BLaER1 (cell line): ENCODE data around the gene NEU2.

Experiments
- H3K27ac ChIP-seq: shearing (Covaris generic); formaldehyde crosslinking; 2 replicates; pipeline ENCODE4 v1.8.1; 2022
- H3K27me3 ChIP-seq: shearing (Covaris generic); formaldehyde crosslinking; 2 replicates; pipeline ENCODE4 v1.8.1; 2022
- H3K36me3 ChIP-seq: shearing (Covaris generic); formaldehyde crosslinking; 2 replicates; pipeline ENCODE4 v1.8.1; 2022
- H3K4me1 ChIP-seq: shearing (Covaris generic); formaldehyde crosslinking; 2 replicates; pipeline ENCODE4 v1.8.1; 2022
- H3K4me2 ChIP-seq: shearing (Covaris generic); formaldehyde crosslinking; 2 replicates; pipeline ENCODE4 v1.8.1; 2022
- H3K4me3 ChIP-seq: shearing (Covaris generic); formaldehyde crosslinking; 2 replicates; pipeline ENCODE4 v1.8.1; 2022
- H3K9ac ChIP-seq: shearing (Covaris generic); formaldehyde crosslinking; 2 replicates; pipeline ENCODE4 v1.8.1; 2022
- H3K9me3 ChIP-seq: shearing (Covaris generic); formaldehyde crosslinking; 2 replicates; pipeline ENCODE4 v1.8.1; 2022
- H4K20me1 ChIP-seq: shearing (Covaris generic); formaldehyde crosslinking; 2 replicates; pipeline ENCODE4 v1.8.1; 2022
- Cebpa-rat ChIP-seq: shearing (Covaris generic); IDR thresholded peaks from 2 replicates; pipeline ENCODE4 v1.8.1; 2022

NEU2 gene

DNA sequence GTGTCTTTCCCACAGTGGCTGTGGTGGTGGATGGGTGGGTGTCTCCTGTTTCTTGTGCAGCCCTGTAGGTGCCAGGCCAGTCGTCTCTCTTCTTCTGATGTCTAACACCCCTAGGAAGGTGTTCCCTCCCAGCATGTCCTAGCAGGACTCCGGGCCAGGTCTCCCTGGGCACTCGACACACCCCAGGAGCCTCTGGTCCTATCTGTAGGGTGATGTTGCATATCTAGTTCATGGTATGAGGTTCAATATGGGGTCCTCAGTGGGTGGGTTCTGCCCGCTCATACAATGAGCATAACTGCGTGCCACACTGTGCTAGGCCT is 33.8 kb upstream of the NEU2 start:
- no peak overlapping the region for H3K27ac ChIP-seq
- no peak overlapping the region for H3K4me2 ChIP-seq
- H4K20me1 ChIP-seq, result no peaks in the 10 kb centered on the region

GRCh38 chr2:232999354-232999753 is 33.1 kb upstream of the NEU2 start:
- Histone ChIP-seq H3K9ac (no peak overlapping the region), H3K36me3 (no peaks in the 10 kb centered on the region)
- no peak for TF ChIP-seq Cebpa-rat

More for the DNA sequence above, 33.8 kb upstream of the NEU2 start:
- H3K27me3 ChIP-seq, result no peaks in the 10 kb centered on the region
- no peak overlapping the region for H3K9ac ChIP-seq
- no peaks in the 10 kb centered on the region; the same call in 1 of the 2 replicates for H3K9me3 ChIP-seq
- peaks cover 8% of the 10 kb centered on the region for H3K4me1 ChIP-seq
- no peak for TF ChIP-seq Cebpa-rat
- H3K36me3 ChIP-seq, result no peaks in the 10 kb centered on the region
- no peak overlapping the region for H3K4me3 ChIP-seq

DNA sequence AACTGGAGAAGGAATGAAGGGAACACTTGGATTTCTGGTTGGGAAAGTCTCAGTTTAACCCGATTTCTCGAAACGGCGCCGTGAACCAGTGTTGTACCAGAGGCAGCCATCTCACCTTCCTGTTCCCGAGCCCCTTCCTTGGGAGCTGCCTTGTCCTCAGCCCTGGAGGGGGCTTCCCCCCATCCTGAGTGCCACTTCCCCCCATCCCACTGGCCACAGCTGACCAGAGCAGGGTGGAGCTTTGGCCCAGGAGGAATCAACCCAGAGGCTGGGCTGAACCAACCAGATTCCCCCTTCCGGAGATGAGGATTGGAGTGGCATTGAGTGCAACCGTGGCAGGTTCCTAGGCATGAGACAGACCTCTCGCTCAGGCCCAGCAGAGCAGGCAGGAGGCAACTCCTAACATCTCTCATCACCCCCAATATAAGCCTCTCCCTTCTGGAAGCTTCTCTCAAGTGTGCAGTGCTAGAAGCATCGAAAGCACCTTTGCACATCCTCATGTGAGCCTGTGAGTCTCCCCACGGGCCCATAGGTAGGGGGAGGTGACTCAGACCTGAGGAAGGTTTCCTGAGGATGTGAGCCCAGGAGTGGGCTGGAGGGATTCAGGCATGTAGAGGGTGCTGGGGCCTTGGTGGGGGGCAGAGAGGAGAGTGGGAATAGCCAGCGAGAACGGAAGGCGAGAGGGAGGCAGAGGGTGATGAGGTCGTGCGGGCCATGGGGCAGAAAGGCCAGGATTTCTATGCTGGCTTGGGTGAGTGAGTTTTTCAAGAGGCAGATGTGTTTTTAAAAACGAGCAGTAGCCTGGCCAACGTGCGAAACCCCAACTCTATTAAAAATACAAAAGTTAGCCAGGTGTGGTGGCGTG is 31.4 kb upstream of the NEU2 start:
- H3K27ac ChIP-seq, result no peak overlapping the region

More at GRCh38 chr2:232999354-232999753, 33.1 kb upstream of the NEU2 start:
- Histone ChIP-seq H3K9me3 (no peaks in the 10 kb centered on the region; the same call in 1 of the 2 replicates), H4K20me1 (no peaks in the 10 kb centered on the region), H3K4me2 (no peak overlapping the region), H3K4me1 (peaks cover 8% of the 10 kb centered on the region), H3K27ac (no peak overlapping the region), H3K27me3 (no peaks in the 10 kb centered on the region), H3K4me3 (no peak overlapping the region)

DNA sequence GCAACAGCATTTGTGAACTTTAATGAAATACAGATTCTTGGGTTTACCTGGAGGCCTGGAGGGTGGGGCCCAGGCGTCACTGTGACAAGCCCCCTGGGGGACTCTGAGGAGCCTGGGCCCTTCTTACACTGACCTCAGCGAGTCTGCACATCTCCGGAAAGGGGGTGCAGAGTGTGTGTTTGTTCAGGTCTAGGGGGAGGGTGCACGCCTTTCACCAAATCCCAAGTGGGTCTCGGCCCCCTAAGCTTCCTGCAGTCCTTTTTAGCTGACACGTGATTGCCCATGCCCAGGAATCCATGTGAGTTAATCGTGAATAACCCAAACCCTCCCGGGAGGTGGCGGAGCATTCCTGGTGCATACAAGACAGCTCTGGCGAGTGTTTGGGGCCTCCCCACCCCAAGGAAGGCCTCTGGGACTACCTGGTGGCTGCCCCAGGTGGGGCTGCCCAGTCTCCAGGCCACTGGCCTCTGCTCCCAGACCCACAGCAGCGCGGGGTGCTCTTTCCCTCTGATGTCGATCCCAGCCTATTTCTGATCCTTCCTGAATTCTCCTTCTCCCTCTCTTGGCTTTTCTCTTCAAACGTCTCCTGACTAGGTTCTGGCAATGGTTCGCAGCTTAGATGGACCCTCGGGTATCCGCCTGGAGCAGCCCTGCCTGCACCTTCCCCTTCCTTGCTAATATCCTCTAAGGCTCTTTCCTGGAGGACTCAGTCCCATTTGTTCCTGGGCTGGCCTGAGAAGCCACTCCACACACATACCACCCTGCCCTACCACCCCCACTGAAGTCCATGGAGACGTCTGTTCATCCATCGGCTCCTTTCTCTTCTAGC is 29.4 kb upstream of the NEU2 start:
- no peak overlapping the region for H3K4me3 ChIP-seq
- no peak overlapping the region for H3K9ac ChIP-seq
- no peak overlapping the region for H3K4me2 ChIP-seq
- no peaks in the 10 kb centered on the region for H3K27me3 ChIP-seq
- no peaks in the 10 kb centered on the region for H3K36me3 ChIP-seq
- no peak overlapping the region for H3K27ac ChIP-seq
- H3K9me3 ChIP-seq, result no peaks in the 10 kb centered on the region
- no peak for TF ChIP-seq Cebpa-rat
- peaks cover 8% of the 10 kb centered on the region for H3K4me1 ChIP-seq
- no peaks in the 10 kb centered on the region for H4K20me1 ChIP-seq

More for the DNA sequence above, 31.4 kb upstream of the NEU2 start:
- H4K20me1 ChIP-seq, result no peaks in the 10 kb centered on the region
- no peaks in the 10 kb centered on the region for H3K27me3 ChIP-seq
- peaks cover 8% of the 10 kb centered on the region for H3K4me1 ChIP-seq
- no peaks in the 10 kb centered on the region for H3K36me3 ChIP-seq
- no peak overlapping the region for H3K4me3 ChIP-seq
- no peak overlapping the region for H3K4me2 ChIP-seq
- TF ChIP-seq Cebpa-rat, result no peak
- no peaks in the 10 kb centered on the region for H3K9me3 ChIP-seq
- no peak overlapping the region for H3K9ac ChIP-seq

DNA sequence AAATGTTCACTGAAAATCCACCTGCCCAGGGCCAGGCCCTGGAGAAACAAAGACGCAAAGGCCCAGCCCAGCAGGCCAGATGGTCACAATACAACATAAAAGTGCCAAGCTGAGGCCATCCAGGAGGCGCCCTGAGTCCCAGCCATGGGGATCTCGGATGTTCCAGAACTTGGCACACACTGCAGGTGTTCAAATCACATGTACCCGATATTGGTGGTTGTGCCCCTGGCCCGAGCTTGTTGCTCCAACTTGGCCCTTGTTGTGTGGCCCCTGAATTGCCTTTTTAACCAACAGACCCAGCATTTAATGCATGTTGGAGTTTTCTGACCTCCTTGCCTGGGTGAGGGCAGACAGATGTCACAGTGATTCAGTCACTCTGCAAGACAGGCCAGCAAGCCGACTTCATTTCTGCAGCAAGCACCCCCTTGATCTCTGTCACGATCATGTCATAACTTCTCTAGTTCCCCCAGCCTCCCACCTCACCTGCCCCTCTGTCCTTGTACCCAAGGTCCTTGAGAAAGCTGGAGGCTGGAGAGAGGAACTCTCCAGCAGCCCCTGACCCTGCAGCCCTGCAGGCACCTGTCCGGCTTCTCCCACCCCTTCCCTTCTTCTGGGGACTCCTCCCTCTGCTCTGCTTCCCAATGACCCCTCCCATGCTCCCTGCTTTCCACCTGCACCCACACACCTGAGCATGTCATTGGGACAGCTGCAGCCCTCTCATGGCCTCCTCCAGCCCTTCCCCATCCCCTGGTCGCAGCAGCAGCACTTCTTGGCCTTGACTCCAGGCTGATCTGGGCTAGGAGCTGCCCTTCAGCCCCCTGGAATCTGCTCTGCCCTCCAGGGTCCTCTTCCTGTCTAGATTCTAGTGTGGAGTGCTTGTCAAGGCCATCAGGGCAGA is 28.6 kb upstream of the NEU2 start:
- Histone ChIP-seq H3K4me1 (peaks cover 8% of the 10 kb centered on the region), H3K4me3 (no peak overlapping the region), H3K9ac (no peak overlapping the region), H3K36me3 (no peaks in the 10 kb centered on the region), H3K27me3 (no peaks in the 10 kb centered on the region), H3K9me3 (no peaks in the 10 kb centered on the region), H3K27ac (no peak overlapping the region), H3K4me2 (no peak overlapping the region), H4K20me1 (no peaks in the 10 kb centered on the region)
- no peak for TF ChIP-seq Cebpa-rat

DNA sequence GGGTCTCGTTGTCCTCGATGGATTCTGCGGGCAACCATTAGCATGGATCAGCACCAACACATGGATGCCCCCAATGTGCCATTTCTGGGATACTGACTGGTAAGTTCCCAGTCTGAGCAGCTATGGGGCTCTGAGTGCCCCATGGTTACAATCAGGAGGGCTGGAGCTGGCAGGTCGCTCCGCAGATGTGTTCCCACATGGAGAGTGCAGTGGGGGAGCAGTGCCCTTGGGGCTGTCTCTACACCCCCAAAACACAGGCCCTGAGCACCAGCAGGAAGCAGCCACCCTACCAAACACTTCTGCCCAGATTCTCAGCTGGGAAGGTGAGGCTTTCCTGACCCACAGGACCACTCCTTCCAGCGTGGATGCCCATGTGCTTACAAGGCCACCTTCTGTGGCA is 27.4 kb upstream of the NEU2 start:
- no peak for TF ChIP-seq Cebpa-rat
- Histone ChIP-seq H3K27me3 (no peaks in the 10 kb centered on the region), H3K4me2 (no peak overlapping the region), H3K36me3 (no peaks in the 10 kb centered on the region), H3K9me3 (no peaks in the 10 kb centered on the region), H3K27ac (no peak overlapping the region), H3K4me1 (peaks cover 8% of the 10 kb centered on the region), H3K9ac (no peak overlapping the region), H4K20me1 (no peaks in the 10 kb centered on the region), H3K4me3 (no peak overlapping the region)

DNA sequence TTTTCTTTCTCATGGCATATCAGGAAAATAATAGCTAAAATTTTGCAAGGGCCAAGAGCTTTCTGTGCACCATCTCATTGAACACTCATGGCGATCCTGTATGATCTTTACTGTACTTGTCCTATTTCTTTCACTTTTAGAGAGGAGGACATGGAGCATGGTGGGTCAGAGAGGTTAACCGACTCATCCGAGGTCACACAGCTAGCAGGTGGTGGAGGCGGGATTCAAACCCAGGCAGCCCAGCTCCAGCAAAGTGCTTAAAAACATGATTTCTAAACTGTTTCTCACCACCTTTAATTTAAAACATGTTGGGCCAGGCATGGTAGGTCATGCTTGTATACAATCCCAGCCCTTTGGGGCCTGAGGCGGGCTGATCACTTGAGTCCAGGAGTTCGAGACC is 25.8 kb upstream of the NEU2 start:
- H3K36me3 ChIP-seq, result no peaks in the 10 kb centered on the region
- H3K27ac ChIP-seq, result no peak overlapping the region
- H4K20me1 ChIP-seq, result 0 out of 2 replicates have a peak, but pooled peaks cover 3% of the 10 kb centered on the region
- H3K4me3 ChIP-seq, result no peak overlapping the region
- peaks cover 22% of the 10 kb centered on the region for H3K4me1 ChIP-seq
- H3K9ac ChIP-seq, result no peak overlapping the region
- no peaks in the 10 kb centered on the region for H3K27me3 ChIP-seq
- TF ChIP-seq Cebpa-rat, result no peak
- no peak overlapping the region for H3K4me2 ChIP-seq
- no peaks in the 10 kb centered on the region for H3K9me3 ChIP-seq

- Histone ChIP-seq H3K27ac (no peak overlapping the region), H3K4me1 (peaks cover 28% of the 10 kb centered on the region), H3K36me3 (no peaks in the 10 kb centered on the region), H4K20me1 (0 out of 2 replicates have a peak, but pooled peaks cover 5% of the 10 kb centered on the region), H3K4me3 (no peak overlapping the region), H3K27me3 (no peaks in the 10 kb centered on the region), H3K9me3 (no peaks in the 10 kb centered on the region), H3K9ac (no peak overlapping the region), H3K4me2 (no peak overlapping the region)
- no peak for TF ChIP-seq Cebpa-rat
Measured at GRCh38 chr2:233007270-233007669, 25.2 kb upstream of the NEU2 start.

GRCh38 chr2:233007739-233008138 is 24.7 kb upstream of the NEU2 start:
- no peak overlapping the region for H3K9ac ChIP-seq
- H4K20me1 ChIP-seq, result 0 out of 2 replicates have a peak, but pooled peaks cover 5% of the 10 kb centered on the region
- no peaks in the 10 kb centered on the region for H3K27me3 ChIP-seq
- H3K9me3 ChIP-seq, result no peaks in the 10 kb centered on the region
- H3K27ac ChIP-seq, result no peak overlapping the region
- no peak for TF ChIP-seq Cebpa-rat
- no peaks in the 10 kb centered on the region for H3K36me3 ChIP-seq
- no peak overlapping the region for H3K4me3 ChIP-seq
- H3K4me1 ChIP-seq, result peaks cover 30% of the 10 kb centered on the region
- H3K4me2 ChIP-seq, result no peak overlapping the region
